ENCODE data around the gene IRX4.

- TF ChIP-seq CTCF (conservative IDR thresholded peaks at IDR 0.05 in 1 of 2, IDR thresholded peaks at IDR 0.05 in 1 of 2; ENCODE audit: low read depth in 1 of 2, low read length in 2 of 2) = no peak
- TF ChIP-seq EZH2 (IDR thresholded peaks at IDR 0.05; ENCODE audit: low read length, missing control alignments) = no peak
Measured at GRCh38 chr5:1847056-1847455, 35.7 kb downstream of the IRX4 start.

All from fibroblast of lung (primary cell).